ENCODE data around the gene PRKN.

Gene PRKN

GRCh38 chr6:161626132-161626676, 1101.4 kb downstream of the PRKN start:
- Histone ChIP-seq H2AFZ (ENCODE audit: low read depth, low read length) (no peak overlapping the region), H3K9me3 (ENCODE audit: insufficient read depth, low read length) (no peaks in the 10 kb centered on the region), H3K27ac (ENCODE audit: low read length) (no peak overlapping the region), H3K79me2 (ENCODE audit: low read length) (no peaks in the 10 kb centered on the region), H3K27me3 (ENCODE audit: low read depth, low read length) (no peaks in the 10 kb centered on the region), H3K4me2 (ENCODE audit: low read length) (no peak overlapping the region), H3K4me1 (ENCODE audit: low read length) (no peaks in the 10 kb centered on the region), H3K36me3 (replicated peaks; ENCODE audit: low read depth, low read length) (no peaks in the 10 kb centered on the region), H3K4me3 (ENCODE audit: low read length) (no peak overlapping the region), H4K20me1 (ENCODE audit: insufficient read depth, low read length) (no peaks in the 10 kb centered on the region), H3K9ac (ENCODE audit: low read length) (no peak overlapping the region)
- no peak for TF ChIP-seq EZH2phosphoT487 (IDR thresholded peaks at IDR 0.05; ENCODE audit: low read depth)
- TF ChIP-seq CTCF (IDR thresholded peaks at IDR 0.05; ENCODE audit: low read depth, low read length) = no peak

GRCh38 chr6:161624111-161624510, 1103.5 kb downstream of the PRKN start:
- Histone ChIP-seq H2AFZ (ENCODE audit: low read depth, low read length) (no peak overlapping the region), H3K4me3 (ENCODE audit: low read length) (no peak overlapping the region), H3K9ac (ENCODE audit: low read length) (no peak overlapping the region), H3K4me2 (ENCODE audit: low read length) (no peak overlapping the region), H3K36me3 (replicated peaks; ENCODE audit: low read depth, low read length) (no peaks in the 10 kb centered on the region), H3K9me3 (ENCODE audit: insufficient read depth, low read length) (no peaks in the 10 kb centered on the region), H3K27me3 (ENCODE audit: low read depth, low read length) (no peaks in the 10 kb centered on the region), H3K79me2 (ENCODE audit: low read length) (no peaks in the 10 kb centered on the region), H4K20me1 (ENCODE audit: insufficient read depth, low read length) (no peaks in the 10 kb centered on the region), H3K27ac (ENCODE audit: low read length) (no peak overlapping the region), H3K4me1 (ENCODE audit: low read length) (no peaks in the 10 kb centered on the region)
- TF ChIP-seq EZH2phosphoT487 (IDR thresholded peaks at IDR 0.05; ENCODE audit: low read depth) (no peak), CTCF (IDR thresholded peaks at IDR 0.05; ENCODE audit: low read depth, low read length) (no peak)

- H3K9ac ChIP-seq (ENCODE audit: low read length) = no peak overlapping the region
- no peaks in the 10 kb centered on the region for H3K27me3 ChIP-seq (ENCODE audit: low read depth, low read length)
- no peak overlapping the region for H3K4me2 ChIP-seq (ENCODE audit: low read length)
- no peaks in the 10 kb centered on the region for H3K4me1 ChIP-seq (ENCODE audit: low read length)
- no peaks in the 10 kb centered on the region for H3K79me2 ChIP-seq (ENCODE audit: low read length)
- no peak overlapping the region for H3K27ac ChIP-seq (ENCODE audit: low read length)
- no peak overlapping the region for H2AFZ ChIP-seq (ENCODE audit: low read depth, low read length)
- no peaks in the 10 kb centered on the region for H3K36me3 ChIP-seq (replicated peaks; ENCODE audit: low read depth, low read length)
- no peak overlapping the region for H3K4me3 ChIP-seq (ENCODE audit: low read length)
- no peaks in the 10 kb centered on the region for H3K9me3 ChIP-seq (ENCODE audit: insufficient read depth, low read length)
- H4K20me1 ChIP-seq (ENCODE audit: insufficient read depth, low read length) = no peaks in the 10 kb centered on the region
- TF ChIP-seq CTCF (IDR thresholded peaks at IDR 0.05; ENCODE audit: low read depth, low read length) (no peak), EZH2phosphoT487 (IDR thresholded peaks at IDR 0.05; ENCODE audit: low read depth) (no peak)
Observed at GRCh38 chr6:161622779-161623178, 1104.8 kb downstream of the PRKN start.

- Histone ChIP-seq H3K4me3 (ENCODE audit: low read length) (peak overlapping the region; percentile 60), H3K4me2 (ENCODE audit: low read length) (peak overlapping the region; percentile 48), H2AFZ (ENCODE audit: low read depth, low read length) (peak overlapping the region; percentile 67; the same call in 1 of the 2 replicates)
Observed at GRCh38 chr6:161618831-161619454, 1108.6 kb downstream of the PRKN start.

More at GRCh38 chr6:161618831-161619454, 1108.6 kb downstream of the PRKN start:
- Histone ChIP-seq H3K4me1 (ENCODE audit: low read length) (no peaks in the 10 kb centered on the region), H3K36me3 (replicated peaks; ENCODE audit: low read depth, low read length) (no peaks in the 10 kb centered on the region), H4K20me1 (ENCODE audit: insufficient read depth, low read length) (no peaks in the 10 kb centered on the region), H3K27ac (ENCODE audit: low read length) (no peak overlapping the region), H3K9ac (ENCODE audit: low read length) (no peak overlapping the region), H3K27me3 (ENCODE audit: low read depth, low read length) (no peaks in the 10 kb centered on the region), H3K9me3 (ENCODE audit: insufficient read depth, low read length) (no peaks in the 10 kb centered on the region), H3K79me2 (ENCODE audit: low read length) (no peaks in the 10 kb centered on the region)
- TF ChIP-seq CTCF (IDR thresholded peaks at IDR 0.05; ENCODE audit: low read depth, low read length) (peak; percentile 54), EZH2phosphoT487 (IDR thresholded peaks at IDR 0.05; ENCODE audit: low read depth) (no peak)

All from OCI-LY3 (cell line).